AML-193 (cell line): ENCODE measurements around the gene CEP57L1.
"Not testable (repeated sequence)": the region's sequence is repeated elsewhere in the genome, so short reads cannot be mapped to it uniquely, and the experiment has no call there.

Experiments
- DNase-seq, 2 experiments: peaks; one replicate each; lab custom pipeline; 2025; lab: John Stamatoyannopoulos, UW

The CEP57L1 gene

DNA sequence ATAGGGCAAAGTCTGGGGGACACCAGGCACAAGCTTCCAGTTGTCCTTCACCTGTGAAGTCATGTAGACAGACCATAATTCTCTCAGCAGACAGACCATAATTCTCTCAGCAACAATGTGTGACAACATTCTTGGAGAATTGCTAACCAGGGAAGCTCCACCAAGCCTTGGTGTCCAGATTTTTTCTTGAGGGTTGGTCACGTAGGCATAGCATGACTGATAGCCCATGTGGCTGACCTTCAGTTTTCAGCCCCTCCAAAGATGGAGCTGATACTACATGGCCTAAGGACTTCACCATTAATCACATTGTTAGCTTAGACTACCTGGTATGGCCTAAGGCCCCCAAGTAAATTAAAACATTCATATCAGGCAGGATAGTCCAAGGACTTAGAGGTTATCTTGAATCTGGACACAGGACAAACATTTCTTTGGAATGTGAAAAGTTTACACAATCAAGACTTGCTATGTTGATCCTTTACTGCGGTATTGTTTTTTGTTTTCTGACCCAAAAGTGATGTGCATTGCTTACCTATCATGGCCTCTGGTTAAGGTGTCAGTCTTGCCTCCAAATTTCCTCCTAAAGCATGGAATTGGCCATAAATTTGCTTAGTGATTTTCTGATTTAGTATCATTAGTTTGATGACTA is 76.9 kb downstream of the CEP57L1 start:
- DNase-seq, result no peak

DNA sequence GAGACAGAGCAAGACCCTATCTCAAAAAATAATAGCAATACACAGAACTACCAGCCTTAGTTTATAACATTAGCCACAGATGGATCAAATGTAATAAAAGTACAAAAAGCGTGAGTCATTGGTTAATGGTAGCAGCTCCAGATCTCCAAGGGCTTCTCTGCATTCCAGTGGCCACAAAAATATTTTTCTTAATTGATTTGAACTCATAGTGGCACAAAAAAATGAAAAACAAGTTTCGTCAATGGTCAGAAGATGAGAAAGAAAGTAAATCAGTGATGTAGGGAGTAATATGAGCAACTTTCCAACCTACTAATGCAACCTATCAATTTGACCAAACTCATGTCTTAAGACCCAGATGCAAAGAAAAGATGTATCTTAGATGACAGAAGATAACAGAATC is 79.6 kb downstream of the CEP57L1 start:
- no peak for DNase-seq

DNA sequence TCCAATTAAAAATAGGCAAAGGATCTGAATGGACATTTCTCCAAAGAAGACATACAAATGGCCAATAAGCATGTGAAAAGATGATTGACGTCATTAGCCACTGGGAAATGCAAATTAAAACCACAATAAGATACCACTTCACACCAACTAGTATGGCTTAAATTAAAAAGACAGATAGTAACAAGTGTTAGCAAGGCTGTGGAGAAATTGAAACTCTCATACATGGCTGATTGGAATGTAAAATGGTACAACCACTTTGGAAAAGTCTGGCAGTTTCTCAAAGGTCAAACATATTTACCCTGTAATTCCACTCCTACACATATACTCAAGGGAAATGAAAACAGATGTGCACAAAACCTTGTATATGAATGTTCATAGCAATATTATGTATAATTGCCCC is 83.6 kb downstream of the CEP57L1 start:
- DNase-seq, result no peak

DNA sequence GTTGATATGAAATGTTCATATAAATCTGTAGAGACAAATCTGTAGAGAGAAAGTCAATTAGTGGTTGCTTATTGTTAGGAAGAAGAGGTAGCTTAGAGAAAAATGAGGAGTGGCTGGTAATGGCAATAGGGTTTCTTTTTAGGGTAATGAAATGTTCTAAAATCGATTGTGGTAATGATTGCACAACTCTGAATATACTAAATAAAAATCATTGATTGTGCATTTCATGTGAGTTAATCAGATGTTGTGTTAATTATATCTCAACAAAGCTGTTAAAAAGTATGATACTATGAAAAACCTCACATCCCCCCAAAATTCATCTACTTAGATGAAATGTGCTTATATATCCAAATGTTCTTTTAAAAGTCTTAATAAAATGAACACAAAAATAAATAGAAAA is 84.2 kb downstream of the CEP57L1 start:
- DNase-seq, result no peak

DNA sequence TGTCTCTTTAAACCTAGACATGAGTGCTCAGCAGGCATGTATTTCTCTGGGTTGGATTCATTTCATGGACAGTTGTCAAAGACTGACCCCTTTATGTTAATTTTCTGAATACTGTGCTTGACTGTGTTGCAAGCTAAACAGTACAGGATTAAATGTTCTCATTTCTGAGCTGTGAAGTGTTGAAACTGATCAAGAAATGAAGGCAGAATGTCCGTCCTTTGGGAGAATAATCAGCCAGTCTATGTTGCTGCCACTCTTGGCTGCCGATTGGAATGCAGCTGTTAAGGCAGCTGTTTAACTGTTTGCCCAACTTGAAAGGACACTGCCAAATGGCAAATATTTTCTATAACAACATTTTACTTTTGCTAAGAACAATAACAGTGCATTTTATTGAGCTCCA is 87.3 kb downstream of the CEP57L1 start:
- no peak for DNase-seq

DNA sequence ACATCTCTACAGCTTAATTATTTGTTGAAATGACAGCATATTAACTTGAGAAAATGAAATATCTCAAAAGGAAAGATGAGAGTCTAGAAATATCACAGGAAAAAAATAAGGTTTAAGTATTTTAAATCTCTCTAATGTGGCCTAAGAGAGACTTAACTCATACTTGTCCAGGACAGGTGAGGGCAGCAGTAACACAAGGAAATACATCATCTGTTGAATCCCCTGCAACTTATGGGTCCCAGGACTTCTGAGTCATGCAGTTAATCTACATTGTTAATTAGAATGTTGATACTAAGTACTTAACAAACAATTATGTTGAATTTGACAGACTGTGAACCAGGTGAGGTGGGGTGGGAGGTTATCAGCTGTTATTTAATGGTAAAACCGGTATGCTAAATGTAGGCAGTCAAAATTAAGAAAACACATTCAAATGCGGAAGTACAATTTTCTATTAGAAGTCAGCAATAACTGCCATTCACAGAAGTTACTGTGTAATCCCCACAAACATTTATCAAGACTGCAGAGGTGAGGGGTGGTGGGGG is 87.9 kb downstream of the CEP57L1 start:
- DNase-seq, result peak; percentile 34 to 47

DNA sequence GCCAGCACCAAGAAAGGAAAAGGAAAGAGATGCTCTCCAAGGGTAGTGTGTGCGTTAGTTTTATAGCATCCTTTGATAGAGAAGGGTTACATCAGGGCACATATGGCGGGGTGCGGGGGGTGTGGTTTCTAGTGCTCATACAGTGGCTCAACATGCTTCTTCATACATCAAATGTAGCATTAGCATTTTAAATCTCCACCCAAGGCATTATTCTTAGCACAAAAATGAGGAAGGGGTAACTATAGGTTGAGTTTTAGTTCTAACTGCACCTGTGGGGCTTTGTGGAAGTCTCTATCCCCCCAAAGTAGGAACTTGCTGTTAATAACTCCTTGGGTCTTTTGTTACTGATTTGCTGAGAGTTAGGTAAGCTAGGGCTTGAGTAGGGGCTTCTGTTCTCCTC is 89.3 kb downstream of the CEP57L1 start:
- DNase-seq, result no peak

DNA sequence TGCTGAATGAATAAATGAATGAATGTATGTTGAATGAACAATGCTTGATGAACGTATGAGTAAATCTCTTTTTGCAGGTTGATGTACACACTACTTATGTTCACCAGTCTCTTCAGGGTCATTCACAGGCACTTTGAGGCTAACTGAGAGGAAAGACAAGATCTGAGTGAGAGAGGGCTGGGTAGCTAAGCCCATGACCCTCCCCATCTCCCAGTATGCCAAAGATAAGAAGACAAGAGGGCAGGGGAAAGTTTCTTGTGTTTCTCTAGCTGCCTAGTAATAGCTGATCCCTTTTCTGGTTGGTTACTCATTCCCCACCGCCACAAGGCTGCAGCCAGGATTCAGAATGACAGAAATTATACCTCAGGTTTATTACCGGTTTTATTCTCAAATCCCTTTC is 90.7 kb downstream of the CEP57L1 start:
- no peak for DNase-seq

DNA sequence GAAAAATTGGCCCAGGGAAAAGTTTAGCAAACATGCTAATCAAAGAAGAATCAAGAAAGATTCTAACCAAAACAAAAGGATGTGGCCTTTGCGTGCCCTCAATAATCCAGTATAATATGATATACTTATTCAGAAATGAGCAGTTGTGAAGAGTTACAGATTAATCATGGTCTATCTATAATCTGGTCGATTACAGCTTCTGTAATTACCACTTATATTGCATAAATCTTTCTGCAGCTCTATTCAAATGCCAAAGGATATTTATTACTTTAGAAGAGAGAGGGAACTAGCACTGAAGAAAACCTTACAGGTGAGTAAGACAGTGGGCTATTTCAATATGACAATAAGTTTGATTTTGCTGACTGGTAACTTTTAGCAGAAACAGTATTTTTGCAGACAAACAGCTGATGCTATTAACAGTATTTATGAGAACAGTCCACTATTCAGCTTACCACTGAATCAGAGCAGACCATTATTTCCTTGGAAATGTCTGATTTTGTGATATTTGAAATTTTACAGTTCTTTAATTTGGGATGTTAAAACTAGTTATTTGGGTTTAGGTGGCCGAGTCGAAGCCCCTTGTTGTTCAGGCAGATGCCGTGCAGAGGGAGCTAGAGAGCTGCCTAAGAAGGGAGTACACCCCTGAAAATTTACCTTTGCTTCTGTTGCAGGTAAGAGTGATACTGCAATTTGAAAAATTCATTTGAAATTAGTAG is 92.2 kb downstream of the CEP57L1 start:
- peak; percentile 54 to 65 for DNase-seq

DNA sequence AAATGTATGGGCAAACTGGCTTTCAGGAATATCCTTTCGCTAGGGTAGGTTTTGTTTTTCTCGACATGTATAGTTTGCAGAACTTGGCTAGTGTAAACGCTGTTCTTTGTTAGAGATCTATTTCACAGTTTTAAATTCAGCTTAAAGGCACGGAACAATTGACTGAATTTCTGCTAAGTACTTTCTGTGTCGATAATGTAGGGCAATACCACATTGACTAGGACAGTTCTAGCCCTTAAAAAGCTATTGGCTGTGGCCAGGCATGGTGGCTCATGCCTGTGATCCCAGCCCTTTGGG is 92.8 kb downstream of the CEP57L1 start:
- no peak for DNase-seq

DNA sequence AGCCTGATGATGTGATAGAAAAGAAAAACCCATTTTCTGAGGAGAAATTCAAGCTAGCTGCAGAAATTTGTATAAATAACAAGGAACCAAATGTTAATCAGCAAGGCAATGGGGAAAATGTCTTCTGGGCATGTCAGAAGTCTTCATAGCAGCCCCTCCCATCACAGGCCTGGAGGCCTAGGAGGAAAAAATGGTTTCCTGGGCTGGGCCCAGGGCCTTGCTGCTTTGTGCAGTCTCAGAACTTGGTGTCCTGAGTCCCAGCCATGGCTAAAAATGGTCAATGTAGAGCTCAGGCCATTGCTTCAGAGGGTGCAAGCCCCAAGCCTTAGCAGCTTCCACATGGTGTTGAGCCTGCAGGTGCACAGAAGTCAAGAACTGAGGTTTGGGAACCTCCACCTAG is 96.1 kb downstream of the CEP57L1 start:
- not testable (repeated sequence) for DNase-seq

DNA sequence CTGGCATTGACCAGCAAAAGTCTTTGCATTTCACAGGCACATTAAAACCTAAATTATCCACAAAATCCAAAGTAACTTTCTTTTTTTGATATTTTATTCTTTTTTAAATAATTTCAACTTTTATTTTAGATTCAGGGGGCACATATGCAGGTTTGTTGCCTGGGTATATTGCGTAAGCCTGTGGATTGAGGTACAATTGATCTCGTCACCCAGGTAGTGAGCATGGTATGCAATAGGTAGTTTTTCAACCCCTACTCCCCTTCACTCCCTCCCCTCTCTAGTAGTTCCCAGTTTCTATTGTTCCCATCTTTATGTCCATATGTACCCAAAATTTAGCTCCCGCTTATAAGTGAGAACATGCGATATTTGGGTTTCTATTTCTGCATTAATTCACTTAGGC is 97.6 kb downstream of the CEP57L1 start:
- DNase-seq, result no peak

DNA sequence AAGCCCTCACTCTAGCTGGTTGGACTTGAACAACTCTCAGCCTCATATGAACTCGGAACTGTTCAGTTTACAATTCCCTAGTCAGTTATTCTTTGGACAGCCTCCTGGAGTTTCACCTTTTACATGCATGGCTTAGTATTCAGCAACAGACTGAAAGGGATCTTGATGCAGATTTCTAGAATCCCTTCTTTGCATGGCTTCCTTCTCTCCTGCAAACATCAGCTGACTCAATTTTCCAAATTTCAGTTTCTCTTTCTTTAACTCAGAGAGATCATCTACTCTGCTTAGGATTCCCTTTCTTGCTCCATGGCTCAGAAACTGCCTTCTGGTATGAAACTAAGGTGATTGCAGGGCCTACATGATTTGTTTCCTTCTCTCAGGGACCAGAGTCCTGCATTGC is 99.6 kb downstream of the CEP57L1 start:
- no peak for DNase-seq

DNA sequence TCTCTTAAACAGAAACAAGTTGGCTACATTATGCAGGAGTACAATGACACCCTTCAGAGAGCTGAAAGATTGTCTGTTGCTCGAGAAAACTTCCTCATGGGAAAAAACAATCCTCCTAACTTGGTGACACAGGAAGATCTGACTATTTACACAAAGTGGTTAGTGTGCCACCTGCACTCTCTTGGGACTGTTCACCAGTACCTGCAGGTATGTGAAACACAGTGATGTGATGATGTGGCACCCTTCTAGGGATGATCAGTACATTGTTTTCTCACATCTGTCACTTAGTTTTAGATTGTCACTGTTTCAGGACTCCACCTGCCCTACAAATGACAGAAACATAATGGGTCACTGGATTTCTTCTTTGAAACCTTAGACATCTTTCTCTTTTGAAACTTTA is 101.8 kb downstream of the CEP57L1 start:
- no peak for DNase-seq

DNA sequence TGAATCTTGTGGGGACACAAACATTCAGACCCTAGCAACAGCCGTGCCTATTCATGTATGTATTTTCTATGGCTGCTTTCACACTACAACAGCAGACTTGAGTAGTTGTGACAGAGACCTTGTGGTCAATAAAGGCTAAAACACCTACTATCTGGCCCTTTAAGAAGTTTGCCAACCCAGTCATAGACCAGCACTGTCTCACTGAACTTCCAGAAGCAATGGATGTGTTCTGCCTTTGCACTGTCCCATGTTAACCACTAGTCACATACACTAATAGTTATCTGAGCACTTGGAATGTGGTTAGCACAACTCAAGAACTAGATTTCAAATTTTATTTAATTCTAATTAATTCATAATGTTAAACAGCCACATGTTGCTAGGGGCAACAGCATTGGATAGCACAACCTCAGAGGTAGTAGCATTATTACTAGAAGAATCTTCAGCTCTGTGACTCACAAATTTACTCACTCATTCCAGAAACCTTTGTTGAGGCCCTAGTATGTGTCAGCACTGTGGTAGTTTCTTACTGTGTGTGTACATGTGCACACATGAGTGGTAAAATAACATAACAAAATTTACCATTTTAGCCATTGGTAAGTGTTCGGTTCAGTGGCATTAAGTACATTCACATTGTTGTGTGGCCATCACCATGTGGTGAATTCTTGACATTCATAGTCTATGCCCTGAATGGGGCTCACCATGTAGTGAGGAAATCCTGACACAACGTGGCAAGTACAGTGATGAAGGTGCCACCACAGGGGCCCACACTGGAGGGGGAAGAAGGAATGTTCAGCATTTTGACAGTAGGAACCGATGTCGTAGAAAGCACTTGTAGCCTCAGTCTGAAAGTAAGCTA is 107.3 kb downstream of the CEP57L1 start:
- DNase-seq, result peak; percentile 11 to 14

DNA sequence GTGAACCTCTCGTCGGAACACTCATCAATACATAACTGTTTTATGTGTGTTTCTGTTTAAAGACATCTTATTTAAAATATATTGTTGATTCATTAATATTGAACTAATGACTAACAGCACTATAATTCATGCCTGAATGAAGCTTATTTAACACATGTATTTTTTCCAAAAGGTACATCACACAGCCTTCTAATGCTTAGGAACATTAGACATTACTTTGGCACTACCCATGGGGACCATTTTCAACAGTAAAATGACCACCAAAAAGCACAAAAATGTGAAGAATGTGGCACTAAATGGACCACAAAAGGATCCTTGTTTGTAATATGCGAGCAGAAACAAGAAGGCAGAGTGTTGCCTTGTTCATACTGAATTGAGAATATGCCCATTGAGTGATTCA is 109.2 kb downstream of the CEP57L1 start:
- no peak for DNase-seq

DNA sequence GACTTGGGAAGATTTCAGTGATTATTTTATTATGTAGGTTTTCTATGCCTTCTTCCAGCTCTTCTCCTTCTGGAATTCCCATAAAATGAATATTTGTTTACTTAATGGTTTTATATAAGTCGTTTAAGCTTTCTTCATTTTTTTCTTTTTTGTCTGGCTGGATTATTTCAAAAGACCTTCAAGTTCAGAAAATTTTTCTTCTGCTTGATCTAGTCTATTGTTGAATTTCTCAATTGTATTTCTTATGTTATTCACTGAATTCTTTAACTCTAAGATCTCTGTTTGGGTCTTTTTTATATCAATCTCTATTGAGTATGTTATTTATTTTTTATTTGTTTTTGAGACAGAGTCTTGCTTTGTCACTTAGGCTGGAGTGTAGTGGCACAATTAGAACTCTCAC is 117.4 kb downstream of the CEP57L1 start:
- no peak for DNase-seq
